Superior temporal gyrus (tissue), 1 donor: Measurements from ENCODE around the gene MATN4.

Experiments
- DNase-seq: peaks from one replicate; pipeline ENCODE4 v3.0.0-alpha.2; 2016; ENCODE audit errors: extremely low spot score

MATN4 gene

DNA sequence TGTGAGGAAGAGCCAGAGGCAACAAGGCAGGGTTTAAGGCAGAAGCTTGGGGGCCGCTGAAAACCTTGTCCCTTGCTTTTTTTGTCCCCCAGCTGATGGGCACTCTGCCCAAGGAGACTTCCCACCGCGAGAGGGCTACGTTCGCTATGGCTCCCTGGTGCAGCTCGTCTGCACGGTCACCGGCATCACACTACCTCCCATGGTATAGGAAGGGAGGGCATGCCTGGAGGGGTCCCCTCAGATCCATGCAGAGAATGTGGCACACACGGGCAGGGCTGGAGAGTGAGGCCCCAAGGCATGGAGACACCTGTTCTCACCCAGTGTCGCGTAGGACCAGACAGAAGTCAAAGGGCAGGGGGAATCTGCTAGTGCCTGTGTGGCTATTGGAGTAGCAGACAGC is 5.8 kb upstream of the MATN4 start:
- no peak for DNase-seq

DNA sequence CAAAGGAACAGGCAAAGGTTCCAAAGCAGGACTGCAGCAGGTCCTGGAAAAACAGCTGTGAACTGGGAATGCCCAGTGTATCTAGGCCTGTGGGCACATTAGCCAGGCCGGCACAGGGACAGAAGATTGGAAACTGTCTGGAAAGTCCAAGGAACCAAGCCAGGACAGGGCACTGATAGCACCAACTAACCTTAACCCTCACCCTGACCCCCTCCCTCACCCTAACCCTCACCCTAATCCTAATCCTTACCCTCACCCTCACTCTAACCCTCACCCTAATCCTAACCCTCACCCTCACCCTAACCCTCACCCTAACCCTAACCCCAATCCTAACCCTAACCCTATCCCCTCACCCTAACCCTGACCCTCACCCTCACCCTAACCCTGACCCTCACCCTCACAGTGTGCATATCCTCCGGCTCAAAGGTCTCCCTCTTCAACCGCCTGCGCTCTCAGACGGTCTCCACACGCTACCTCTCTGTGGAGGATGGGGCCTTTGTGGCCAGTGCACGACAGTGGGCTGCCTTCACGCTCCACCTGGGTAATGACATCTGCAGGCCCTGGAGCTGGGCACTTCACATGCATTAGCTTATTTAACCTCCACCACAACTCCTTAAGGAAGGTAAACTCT is 5.1 kb upstream of the MATN4 start:
- DNase-seq, result no peak

GRCh38 chr20:45312241-45312640 is 4.1 kb upstream of the MATN4 start:
- DNase-seq, result no peak

- peak; percentile 53 for DNase-seq
Measured at GRCh38 chr20:45311589-45312211, 3.6 kb upstream of the MATN4 start.

GRCh38 chr20:45309075-45309474 is 976 bp upstream of the MATN4 start:
- no peak for DNase-seq

GRCh38 chr20:45307076-45307640 is 941 bp downstream of the MATN4 start:
- DNase-seq, result no peak

DNA sequence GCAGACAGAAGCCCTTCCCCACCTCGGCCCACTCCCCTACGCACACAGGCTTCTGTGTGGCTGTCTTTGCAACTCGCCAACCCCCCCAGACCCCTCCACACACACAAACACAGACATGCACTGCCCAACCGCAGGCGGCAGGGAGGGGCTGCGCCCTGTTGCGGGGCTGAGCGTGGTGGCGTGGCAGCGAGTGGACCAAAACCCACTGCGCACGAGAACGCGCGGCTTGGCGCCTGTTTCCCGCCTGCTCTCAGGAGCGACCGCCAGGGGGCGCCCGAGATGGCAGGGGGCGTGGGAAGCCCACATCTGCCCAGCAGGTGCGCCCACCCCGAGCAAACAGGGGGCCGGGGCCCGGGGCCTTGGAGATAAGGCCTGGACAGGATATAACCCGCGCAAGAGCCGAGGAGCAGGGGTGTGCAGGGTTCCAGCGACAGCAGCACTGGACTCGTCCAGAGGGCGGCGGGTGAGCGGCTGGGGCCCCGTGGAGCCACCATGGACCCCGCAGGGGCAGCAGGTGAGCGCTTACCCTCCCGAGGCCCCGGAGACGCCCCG is 1.6 kb downstream of the MATN4 start, which contains the start of gene RBPJL:
TSS of gene RBPJL (plus strand) at position 410 of the 552 bp plus-strand sequence. CDS start at position 493, 83 bp downstream.
- DNase-seq, result no peak

- DNase-seq, result no peak
Measured at GRCh38 chr20:45305262-45305661, 2.8 kb downstream of the MATN4 start.

DNA sequence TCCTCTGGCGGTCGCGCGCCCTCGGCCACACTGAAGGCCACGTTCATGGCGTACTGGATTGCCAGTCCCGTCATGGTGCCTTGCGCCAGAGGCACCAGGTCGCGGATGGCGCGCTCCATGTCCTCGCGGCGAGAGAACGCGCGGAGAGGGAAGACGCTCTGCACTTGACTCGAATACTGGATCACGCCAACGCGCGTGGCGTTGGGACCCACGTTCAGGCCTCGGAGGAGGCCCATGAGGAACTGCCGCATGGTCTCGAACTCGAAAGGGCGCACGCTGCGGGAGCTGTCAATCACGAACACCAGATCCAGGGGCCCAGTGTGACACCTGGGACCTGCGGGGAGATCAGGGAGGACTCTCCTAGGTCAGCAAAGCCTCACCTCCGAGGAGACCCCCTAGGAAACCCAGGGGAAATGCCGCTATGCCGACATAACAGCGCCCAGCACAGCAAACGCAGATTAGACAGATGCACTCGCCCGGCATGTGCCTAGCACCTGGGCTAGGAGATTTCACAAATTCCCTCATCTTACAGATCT is 3.6 kb downstream of the MATN4 start:
- DNase-seq, result no peak

DNA sequence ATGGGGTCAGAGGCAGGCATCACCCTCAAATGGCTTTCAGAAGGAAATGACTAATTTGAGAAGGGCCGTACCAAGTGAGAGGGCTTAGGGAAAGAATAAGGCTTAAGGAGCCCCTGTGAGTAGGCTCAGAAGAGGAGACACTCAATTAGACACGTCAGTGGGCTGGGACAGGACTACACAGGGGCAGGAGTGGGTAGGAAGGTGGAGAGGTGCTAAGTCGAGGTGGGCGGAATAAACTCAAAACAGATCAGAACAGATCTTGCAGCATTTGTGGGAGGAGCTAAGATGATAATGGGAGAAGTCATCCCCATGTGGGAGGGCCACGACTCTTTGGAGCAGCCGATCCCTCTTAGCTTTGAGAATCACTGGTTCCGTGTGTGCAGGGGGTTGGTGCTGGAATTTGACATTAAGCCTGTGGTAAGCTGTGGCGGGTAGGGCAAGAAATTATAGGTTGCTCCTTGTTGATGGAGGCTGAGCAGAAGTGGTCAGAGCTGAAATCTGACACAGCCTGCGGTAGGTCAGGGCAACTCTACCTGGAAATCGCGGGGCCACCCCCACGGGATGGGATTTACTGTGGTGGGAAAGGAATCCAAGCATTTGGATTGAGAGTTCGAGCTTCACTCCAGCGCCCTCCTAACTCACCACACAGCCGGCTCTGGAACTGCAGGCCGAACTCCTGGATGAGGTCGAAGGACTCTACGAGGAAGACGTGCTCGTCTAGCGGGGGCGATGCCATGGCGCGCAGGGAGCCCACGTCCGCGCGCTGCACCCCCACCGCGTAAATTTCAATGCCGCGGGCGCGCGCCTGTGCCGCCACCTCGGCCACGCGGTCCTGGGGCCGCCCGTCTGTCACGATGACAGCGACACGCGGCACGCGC is 4.3 kb downstream of the MATN4 start:
- no peak for DNase-seq

GRCh38 chr20:45301824-45302271 is 6.3 kb downstream of the MATN4 start:
- no peak for DNase-seq

- no peak for DNase-seq
Measured at GRCh38 chr20:45300961-45301360, 7.1 kb downstream of the MATN4 start.

GRCh38 chr20:45299786-45300185 is 8.3 kb downstream of the MATN4 start:
- no peak for DNase-seq

DNA sequence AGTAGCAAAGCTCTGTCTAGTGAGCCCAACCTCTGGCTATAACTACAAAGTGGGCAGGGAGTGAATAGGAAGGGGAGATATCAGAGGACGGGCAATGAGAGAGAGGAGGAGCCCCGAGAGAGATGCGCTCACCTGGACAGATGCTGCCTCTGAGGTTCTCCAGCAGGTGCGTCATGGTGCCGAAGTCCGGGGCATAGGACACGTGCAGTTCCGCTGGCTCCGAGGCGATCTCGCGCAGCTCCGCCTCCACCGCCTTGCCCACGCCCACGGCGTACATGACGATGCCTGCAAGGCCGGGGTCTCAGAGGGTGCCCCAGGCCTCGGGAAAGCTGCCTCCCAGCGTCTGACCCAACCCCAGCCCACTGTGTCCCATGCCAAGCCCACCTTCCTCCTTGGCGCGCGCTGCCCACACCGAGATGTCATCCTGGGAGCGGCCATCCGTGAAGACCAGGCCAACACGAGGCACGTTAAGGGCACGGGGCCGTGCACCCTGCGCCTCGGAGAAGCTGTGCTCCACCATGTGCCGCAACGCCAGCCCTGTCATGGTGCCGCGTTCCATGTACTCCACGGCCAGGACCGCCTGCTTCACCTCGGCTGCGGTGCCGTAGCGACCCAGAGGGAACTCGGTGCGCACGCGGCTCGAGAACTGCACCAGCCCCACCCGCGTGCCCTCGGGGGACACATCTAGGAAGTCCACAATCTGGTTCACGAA is 10.2 kb downstream of the MATN4 start:
- DNase-seq, result no peak

DNA sequence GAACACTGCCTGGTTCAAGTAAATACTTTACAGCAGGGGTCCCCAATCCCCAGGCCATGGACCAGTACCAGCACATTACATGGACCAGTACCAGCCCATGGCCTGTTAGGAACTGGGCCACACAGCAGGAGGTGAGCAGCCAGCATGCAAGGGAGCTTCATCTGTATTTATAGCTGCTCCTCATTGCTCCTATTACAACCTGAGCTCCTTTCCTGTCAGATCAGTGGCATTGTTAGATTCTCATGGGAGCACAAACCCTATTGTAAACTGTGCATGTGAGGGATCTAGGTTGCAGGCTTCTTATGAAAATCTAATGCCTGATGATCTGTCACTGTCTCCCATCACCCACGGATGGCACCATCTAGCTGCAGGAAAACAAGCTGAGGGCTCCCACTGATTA is 13.4 kb downstream of the MATN4 start:
- DNase-seq, result no peak

GRCh38 chr20:45294003-45294368 is 14.1 kb downstream of the MATN4 start:
- DNase-seq, result no peak

DNA sequence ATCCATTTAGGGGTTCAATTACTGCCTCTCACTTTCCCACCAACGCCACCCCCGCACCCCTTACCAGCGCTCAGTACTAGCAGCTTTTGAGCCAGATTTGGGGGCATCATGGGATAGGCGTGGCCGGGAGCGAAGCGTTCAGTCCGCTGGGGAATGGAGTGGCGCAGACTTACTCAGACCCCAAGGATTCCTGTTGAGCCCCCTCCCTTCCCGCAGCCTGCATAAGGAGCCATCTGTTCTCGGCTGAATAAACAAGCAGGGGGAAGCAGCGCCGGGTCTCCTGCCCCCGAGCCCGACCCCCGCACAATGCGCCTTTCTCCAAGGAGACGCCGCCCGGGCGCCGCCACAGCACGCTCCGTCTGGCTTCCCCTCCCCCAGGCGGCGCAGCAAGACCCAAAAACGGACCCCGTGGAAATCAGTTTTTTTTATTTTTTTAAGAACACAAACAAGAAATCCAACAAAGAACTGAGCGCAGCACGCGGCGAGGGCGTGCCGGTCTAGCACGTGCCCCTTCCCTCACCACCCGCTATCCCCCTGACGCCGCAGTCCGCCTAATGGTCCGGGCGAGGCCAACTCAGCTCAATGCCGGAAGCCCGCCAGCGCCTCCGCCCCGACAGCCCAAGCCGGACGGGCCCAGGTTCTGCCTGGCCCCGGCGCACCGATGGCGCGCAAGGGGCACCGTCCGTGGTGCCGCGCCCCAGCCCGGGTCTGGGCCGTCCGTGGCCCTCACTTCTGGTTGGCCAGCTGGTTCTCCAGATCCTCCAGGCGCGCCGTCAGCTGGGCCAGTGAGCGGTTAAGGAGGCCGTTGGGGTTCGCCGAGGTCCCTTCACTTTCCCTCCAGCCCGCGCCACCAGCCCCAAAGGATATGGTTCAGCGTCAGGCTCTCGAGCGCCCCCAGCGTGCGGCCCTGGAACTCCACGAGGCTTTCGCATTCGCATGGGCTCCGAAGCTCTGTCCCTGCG is 14.8 kb downstream of the MATN4 start:
- DNase-seq, result peak; percentile 81

GRCh38 chr20:45292343-45292742 is 15.8 kb downstream of the MATN4 start:
- no peak for DNase-seq

- DNase-seq, result no peak
Measured at GRCh38 chr20:45291526-45291925, 16.6 kb downstream of the MATN4 start.
